HL-60 (cell line): ENCODE results near the gene PDZK1.
"Not testable (repeated sequence)": the region's sequence is repeated elsewhere in the genome, so short reads cannot be mapped to it uniquely, and the experiment has no call there.

Source experiments
- DNase-seq, 2 experiments: peaks; one replicate each; pipeline ENCODE4 v3.0.0-alpha.2; 2010 to 2020; ENCODE audit warnings: low read depth in 1 of 2, low spot score in 1 of 2
- H3K27ac ChIP-seq: fragments of 250-450 bp; sonication (Bioruptor Pico); replicated peaks from 2 replicates; pipeline ENCODE4 v1.5.1; 2020; ENCODE audit warnings: mild to moderate bottlenecking, moderate library complexity
- H3K27me3 ChIP-seq: fragments of 250-450 bp; sonication (Bioruptor Pico); 2 replicates; pipeline ENCODE4 v1.5.1; 2021; ENCODE audit warnings: mild to moderate bottlenecking, moderate library complexity; ENCODE audit not compliant: insufficient read depth, poor library complexity, severe bottlenecking
- H3K4me3 ChIP-seq: replicated peaks from 2 replicates; pipeline ENCODE4 v1.5.1; 2011; ENCODE audit warnings: mild to moderate bottlenecking, control low read depth, low read length; ENCODE audit not compliant: insufficient read depth
- GABPA ChIP-seq: IDR thresholded peaks from 2 replicates; pipeline ENCODE4 v1.6.1; 2012; ENCODE audit warnings: low read depth
- POLR2AphosphoS5 ChIP-seq: IDR thresholded peaks from 2 replicates; pipeline ENCODE4 v1.6.1; 2012; ENCODE audit warnings: low read depth
- REST ChIP-seq: IDR thresholded peaks from 2 replicates; pipeline ENCODE4 v1.6.1; 2012; ENCODE audit warnings: low read depth; ENCODE audit not compliant: insufficient replicate concordance
- SPI1 ChIP-seq: IDR thresholded peaks from 2 replicates; pipeline ENCODE4 v1.6.1; 2012; ENCODE audit warnings: low read depth, mild to moderate bottlenecking, borderline replicate concordance
- TF ChIP-seq, protein P1 (sequence below): IDR thresholded peaks from one replicate; pipeline ENCODE4 v1.5.1; 2011; ENCODE audit warnings: low read length, control low read depth, inconsistent platforms; ENCODE audit not compliant: insufficient read depth

PDZK1 gene

DNA sequence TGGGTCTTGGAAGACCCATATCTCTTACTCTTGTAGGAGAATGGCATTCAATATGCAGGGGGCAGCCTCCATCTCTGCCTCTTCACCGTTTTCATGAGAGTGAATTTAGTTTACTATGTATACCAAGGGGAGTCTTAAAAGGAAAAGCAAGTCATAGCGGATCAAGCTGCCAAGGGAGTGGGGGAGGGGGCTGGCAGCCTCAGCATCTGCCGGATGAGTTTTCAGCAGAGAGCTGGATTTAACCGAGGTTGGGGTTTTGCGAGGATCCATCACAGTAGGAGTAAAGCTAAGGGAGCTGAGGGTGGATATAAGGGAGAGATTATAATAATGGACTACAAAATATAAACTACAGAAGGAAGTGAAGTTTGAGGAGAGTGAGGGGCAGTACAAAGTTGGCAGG is 22.0 kb upstream of the PDZK1 start:
- Histone ChIP-seq H3K27ac (no peak overlapping the region), H3K27me3 (no peaks in the 10 kb centered on the region), H3K4me3 (no peak overlapping the region)
- TF ChIP-seq REST (no peak), SPI1 (no peak), GABPA (no peak), POLR2AphosphoS5 (no peak)
- TF ChIP-seq, protein P1, sequence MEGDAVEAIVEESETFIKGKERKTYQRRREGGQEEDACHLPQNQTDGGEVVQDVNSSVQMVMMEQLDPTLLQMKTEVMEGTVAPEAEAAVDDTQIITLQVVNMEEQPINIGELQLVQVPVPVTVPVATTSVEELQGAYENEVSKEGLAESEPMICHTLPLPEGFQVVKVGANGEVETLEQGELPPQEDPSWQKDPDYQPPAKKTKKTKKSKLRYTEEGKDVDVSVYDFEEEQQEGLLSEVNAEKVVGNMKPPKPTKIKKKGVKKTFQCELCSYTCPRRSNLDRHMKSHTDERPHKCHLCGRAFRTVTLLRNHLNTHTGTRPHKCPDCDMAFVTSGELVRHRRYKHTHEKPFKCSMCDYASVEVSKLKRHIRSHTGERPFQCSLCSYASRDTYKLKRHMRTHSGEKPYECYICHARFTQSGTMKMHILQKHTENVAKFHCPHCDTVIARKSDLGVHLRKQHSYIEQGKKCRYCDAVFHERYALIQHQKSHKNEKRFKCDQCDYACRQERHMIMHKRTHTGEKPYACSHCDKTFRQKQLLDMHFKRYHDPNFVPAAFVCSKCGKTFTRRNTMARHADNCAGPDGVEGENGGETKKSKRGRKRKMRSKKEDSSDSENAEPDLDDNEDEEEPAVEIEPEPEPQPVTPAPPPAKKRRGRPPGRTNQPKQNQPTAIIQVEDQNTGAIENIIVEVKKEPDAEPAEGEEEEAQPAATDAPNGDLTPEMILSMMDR = no peak
- DNase-seq = no peak

DNA sequence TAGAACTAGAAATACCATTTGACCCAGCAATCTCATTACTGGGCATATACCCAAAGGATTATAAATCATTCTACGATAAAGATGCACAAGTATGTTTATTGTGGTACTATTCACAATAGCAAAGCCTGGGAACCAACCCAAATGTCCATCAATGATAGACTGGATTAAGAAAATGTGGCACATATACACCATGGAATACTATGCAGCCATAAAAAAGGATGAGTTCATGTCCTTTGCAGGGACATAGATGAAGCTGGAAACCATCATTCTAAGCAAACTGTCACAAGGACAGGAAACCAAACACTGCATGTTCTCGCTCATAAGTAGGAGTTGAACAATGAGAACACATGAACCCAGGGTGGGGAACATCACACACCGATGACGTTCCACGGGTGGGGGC is 19.0 kb upstream of the PDZK1 start:
- H3K27ac ChIP-seq, H3K4me3 ChIP-seq, H3K27me3 ChIP-seq, DNase-seq: not testable (repeated sequence)

GRCh38 chr1:145720878-145721671 is 13.9 kb upstream of the PDZK1 start:
- H3K27me3 ChIP-seq = no peaks in the 10 kb centered on the region
- peak; percentile 21 to 46 for DNase-seq
- H3K4me3 ChIP-seq = peak overlapping the region; percentile 16
- TF ChIP-seq, protein P1 = peak; percentile 58
- TF ChIP-seq REST = no peak
- H3K27ac ChIP-seq = no peak overlapping the region

DNA sequence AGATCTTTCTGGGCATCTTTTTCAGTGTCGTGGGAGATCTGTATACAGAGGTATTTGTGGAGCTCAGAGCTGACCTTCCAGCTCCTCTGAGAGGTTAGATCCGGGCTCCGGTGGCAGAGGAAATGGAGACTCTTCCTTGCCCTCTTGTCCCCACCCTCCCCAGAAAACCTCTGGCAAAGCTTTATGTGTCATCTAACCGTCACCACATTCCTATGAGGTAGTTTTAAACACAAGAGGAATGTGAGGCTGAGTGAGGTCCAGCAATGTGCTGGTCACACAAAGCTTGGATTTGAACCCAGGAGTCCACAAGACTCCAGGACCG is 13.3 kb upstream of the PDZK1 start:
- Histone ChIP-seq H3K27ac (no peak overlapping the region), H3K4me3 (no peak overlapping the region), H3K27me3 (no peaks in the 10 kb centered on the region)
- DNase-seq = no peak
- TF ChIP-seq, protein P1 = no peak
- no peak for TF ChIP-seq GABPA
- TF ChIP-seq POLR2AphosphoS5 = no peak
- no peak for TF ChIP-seq REST
- no peak for TF ChIP-seq SPI1
